Cardiac fibroblast (primary cell): Measurements from ENCODE around the gene SNRNP48.
A peak's percentile ranks its signal among the peaks of the same experiment; 100 is the strongest.

Experiments
- DNase-seq, 2 donors: peaks; one replicate each; pipeline versions ENCODE4 v3.0.0 to v3.0.0-alpha.2; 2010; ENCODE audit warnings: low read depth in 2 of 2
- H3K4me3 ChIP-seq, 2 donors: replicated peaks in 1 of 2; 1 replicate in 1 of 2; 2 replicates in 1 of 2; pipeline ENCODE4 v1.5.1; 2011; ENCODE audit warnings: low read depth in 2 of 2, low read length in 2 of 2, mild to moderate bottlenecking in 2 of 2, moderate library complexity in 1 of 2
- TF ChIP-seq, protein P1 (sequence below): IDR thresholded peaks from one replicate; pipeline ENCODE4 v1.5.1; 2011; ENCODE audit warnings: low read depth, mild to moderate bottlenecking, low read length, inconsistent platforms

SNRNP48 gene

DNA sequence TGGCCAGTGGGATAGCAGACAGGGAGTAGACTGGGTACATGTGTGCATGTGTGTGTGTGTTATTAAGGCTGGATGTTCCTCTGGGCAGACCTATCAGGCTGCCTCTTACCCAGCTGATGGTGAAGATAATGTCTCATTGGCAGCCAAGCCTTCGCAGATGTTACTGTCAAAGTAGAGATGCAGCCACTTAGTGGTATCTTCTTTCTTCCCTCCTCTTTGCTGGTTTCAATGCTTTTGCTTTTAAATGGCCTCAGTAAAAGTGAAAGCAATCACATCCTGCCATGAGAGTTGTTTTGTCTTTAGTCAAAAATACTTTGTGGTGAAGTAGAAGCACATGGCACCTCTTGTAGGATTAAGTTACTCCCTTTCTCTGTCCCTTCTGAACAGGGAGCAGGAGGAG lies 57.5 kb downstream of the SNRNP48 start:
- no peak overlapping the region for H3K4me3 ChIP-seq
- no peak for DNase-seq
- TF ChIP-seq, protein P1, sequence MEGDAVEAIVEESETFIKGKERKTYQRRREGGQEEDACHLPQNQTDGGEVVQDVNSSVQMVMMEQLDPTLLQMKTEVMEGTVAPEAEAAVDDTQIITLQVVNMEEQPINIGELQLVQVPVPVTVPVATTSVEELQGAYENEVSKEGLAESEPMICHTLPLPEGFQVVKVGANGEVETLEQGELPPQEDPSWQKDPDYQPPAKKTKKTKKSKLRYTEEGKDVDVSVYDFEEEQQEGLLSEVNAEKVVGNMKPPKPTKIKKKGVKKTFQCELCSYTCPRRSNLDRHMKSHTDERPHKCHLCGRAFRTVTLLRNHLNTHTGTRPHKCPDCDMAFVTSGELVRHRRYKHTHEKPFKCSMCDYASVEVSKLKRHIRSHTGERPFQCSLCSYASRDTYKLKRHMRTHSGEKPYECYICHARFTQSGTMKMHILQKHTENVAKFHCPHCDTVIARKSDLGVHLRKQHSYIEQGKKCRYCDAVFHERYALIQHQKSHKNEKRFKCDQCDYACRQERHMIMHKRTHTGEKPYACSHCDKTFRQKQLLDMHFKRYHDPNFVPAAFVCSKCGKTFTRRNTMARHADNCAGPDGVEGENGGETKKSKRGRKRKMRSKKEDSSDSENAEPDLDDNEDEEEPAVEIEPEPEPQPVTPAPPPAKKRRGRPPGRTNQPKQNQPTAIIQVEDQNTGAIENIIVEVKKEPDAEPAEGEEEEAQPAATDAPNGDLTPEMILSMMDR, result no peak

DNA sequence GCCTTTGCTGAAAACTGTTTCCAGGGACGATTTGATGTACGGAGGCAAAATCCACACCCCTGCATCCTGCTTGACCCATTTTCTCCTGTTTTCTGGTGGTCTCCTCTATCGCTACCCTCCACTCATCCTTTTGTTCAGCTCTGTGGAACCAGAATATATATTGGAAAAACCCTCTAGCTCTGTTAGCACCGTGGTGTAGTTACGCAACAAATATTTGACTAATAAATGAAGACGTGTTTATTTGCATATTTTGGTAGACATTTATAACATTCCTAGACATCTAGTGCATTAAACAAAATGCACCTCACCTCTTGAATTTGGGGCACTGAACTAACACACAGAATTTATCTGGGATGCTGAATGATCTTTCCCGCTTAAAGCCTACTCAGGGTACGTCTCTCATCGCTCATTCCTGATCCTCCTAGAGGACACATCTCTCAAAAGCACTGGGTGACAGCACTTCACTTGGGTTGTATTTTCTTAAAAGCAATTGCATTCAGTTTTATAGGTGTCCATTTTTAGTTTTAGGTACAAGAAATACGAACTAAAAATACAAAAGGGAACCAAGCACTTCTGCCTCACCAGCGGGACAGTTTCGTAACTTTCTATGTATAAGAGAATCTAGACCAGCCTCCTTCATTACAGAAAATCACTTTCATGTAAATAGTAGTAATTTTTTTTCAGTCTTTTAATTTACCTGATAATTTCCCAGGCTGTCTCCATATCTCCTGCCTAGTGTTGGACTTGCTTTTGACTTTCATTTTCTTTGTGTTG lies 59.2 kb downstream of the SNRNP48 start:
- DNase-seq, result peak in 1 of 2 donors; percentile 5
- no peak overlapping the region for H3K4me3 ChIP-seq
- TF ChIP-seq, protein P1, result no peak

DNA sequence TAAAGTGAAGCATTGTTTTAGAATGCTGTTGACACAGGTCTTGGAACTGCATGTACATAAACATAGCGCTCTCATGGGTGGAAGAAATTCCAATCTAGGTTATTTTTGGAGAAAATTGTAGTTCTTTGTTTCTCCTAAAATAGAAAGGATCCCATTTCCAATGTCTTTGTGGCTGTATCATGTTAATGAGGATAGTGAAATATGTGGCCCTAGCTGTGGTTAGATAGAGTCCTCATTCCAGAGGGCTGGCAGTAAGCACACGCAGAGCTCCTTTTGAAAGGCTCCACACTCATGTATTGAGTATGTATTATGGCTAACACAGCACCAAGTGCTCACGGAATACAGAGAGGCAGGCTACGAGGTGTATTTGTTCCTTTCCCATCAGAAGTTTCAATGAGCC lies 60.9 kb downstream of the SNRNP48 start:
- TF ChIP-seq, protein P1, result no peak
- DNase-seq, result peak in 1 of 2 donors; percentile 70

DNA sequence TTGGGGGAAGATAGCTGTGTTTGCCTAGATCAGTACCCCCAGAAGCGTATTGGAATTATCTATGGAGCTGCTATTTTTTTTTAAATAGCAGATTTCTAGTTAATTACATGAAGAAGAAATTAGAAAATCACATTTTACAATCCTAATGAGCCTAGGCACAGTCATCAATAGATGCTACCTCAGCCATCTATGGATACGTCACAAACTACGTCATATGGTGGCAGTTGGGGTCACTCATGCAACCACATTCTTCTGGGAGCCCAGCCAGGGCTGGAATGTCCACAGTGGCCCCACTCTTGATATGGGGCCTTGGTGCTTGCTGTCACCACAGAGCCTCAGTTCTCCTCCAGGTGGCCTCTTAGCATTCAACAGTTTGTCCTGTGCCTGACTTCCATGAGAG lies 63.0 kb downstream of the SNRNP48 start:
- TF ChIP-seq, protein P1, result no peak
- DNase-seq, result peak in 1 of 2 donors; percentile 8
- no peak overlapping the region for H3K4me3 ChIP-seq

More for the DNA sequence above, 60.9 kb downstream of the SNRNP48 start:
- no peak overlapping the region for H3K4me3 ChIP-seq

DNA sequence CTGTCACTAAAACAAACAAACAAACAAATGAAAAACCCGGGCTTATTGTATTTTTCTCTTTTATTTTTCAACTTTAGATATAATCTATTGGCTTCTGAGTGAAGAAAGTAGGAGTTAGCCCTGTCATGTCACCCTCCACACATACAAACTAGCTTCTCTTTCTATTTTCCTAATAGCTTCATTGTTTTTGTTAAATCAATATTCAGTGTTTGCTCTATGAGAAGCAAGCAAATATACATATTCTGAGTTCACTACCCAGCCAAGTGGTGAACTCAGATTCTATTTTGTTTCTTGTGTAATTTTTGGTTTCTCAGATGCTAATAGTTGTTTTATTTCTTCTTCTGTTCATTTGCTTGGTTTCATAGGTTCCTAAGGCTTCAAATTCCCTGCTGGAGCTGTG lies 66.4 kb downstream of the SNRNP48 start:
- no peak overlapping the region for H3K4me3 ChIP-seq
- TF ChIP-seq, protein P1, result no peak
- DNase-seq, result no peak

DNA sequence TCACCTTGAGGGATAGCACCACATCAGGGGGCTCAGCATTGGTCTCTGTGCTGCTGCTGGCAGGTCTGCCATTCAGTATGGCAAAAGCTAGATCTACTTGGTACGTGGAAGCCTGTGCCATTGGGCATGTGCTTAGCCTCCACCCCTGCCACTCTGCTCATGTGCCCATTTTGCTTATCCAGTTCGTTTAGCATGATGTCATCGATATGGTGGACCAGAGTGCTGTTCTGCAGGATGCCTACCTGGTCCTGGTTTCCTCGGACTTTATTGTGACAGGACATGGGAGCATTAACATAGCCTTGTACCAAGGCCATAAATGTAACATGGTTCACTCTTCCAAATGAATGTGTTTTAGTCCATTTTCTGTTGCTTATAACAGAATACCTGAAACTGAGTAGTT lies 68.5 kb downstream of the SNRNP48 start:
- TF ChIP-seq, protein P1, result no peak
- no peak for DNase-seq
- no peak overlapping the region for H3K4me3 ChIP-seq
